Chondrocyte (in vitro differentiated cells): ENCODE results near the gene RFX8. TPM values are rescaled to one million over a fixed set of nuclear protein-coding genes. Genes with fewer than 3 reads are reported as not detected.

ENCODE experiments used
- DNase-seq: peaks from one replicate; pipeline ENCODE4 v3.0.0; 2021; ENCODE audit warnings: mixed read lengths, low spot score
- H3K27ac Mint-ChIP-seq: one replicate; pipeline ENCODE4 v1.8.0; 2021; ENCODE audit warnings: mild to moderate bottlenecking, moderate library complexity, mixed read lengths; ENCODE audit not compliant: unreplicated experiment
- H3K27me3 Mint-ChIP-seq: 2 replicates; pipeline ENCODE4 v1.8.0; 2021; ENCODE audit warnings: low read depth, mixed read lengths
- H3K36me3 Mint-ChIP-seq: 2 replicates; pipeline ENCODE4 v1.8.0; 2021; ENCODE audit warnings: low read depth, mixed read lengths
- H3K4me1 Mint-ChIP-seq: 2 replicates; pipeline ENCODE4 v1.8.0; 2021; ENCODE audit warnings: low read depth, mild to moderate bottlenecking, mixed read lengths
- H3K4me3 Mint-ChIP-seq: one replicate; pipeline ENCODE4 v1.8.0; 2021; ENCODE audit warnings: mild to moderate bottlenecking, moderate library complexity, mixed read lengths; ENCODE audit not compliant: unreplicated experiment
- H3K9me3 Mint-ChIP-seq: 2 replicates; pipeline ENCODE4 v1.8.0; 2021; ENCODE audit warnings: low read depth, mixed read lengths
- CTCF ChIP-seq: fragments of 200-600 bp; sonication (generic); IDR thresholded peaks from 2 replicates; pipeline ENCODE4 v1.5.0; 2021; ENCODE audit warnings: antibody characterized with exemption, mild to moderate bottlenecking, moderate library complexity
- total RNA-seq: library from RNA; stranded (reverse); gene quantifications from 3 replicates; pipeline ENCODE4 v1.2.1, GENCODE V29; 2021

The RFX8 gene
- total RNA-seq, 1 donor from 2014 or later: not detected

GRCh38 chr2:101405351-101405899, 69.5 kb downstream of the RFX8 start:
- DNase-seq: no peak
- H3K4me1 Mint-ChIP-seq: no peaks in the 10 kb centered on the region
- H3K36me3 Mint-ChIP-seq: no peaks in the 10 kb centered on the region
- H3K4me3 Mint-ChIP-seq: no peak overlapping the region
- no peak overlapping the region for H3K27ac Mint-ChIP-seq
- H3K27me3 Mint-ChIP-seq: peaks cover 18% of the 10 kb centered on the region
- no peaks in the 10 kb centered on the region for H3K9me3 Mint-ChIP-seq
- TF ChIP-seq CTCF: no peak

GRCh38 chr2:101403745-101404144, 71.2 kb downstream of the RFX8 start:
- no peak overlapping the region for H3K27ac Mint-ChIP-seq
- H3K36me3 Mint-ChIP-seq: no peaks in the 10 kb centered on the region
- no peaks in the 10 kb centered on the region for H3K4me1 Mint-ChIP-seq
- H3K4me3 Mint-ChIP-seq: no peak overlapping the region
- no peak for TF ChIP-seq CTCF
- no peak for DNase-seq
- no peaks in the 10 kb centered on the region for H3K9me3 Mint-ChIP-seq
- H3K27me3 Mint-ChIP-seq: peaks cover 12% of the 10 kb centered on the region

- H3K4me3 Mint-ChIP-seq: no peak overlapping the region
- peaks cover 12% of the 10 kb centered on the region for H3K27me3 Mint-ChIP-seq
- H3K27ac Mint-ChIP-seq: no peak overlapping the region
- no peaks in the 10 kb centered on the region for H3K36me3 Mint-ChIP-seq
- no peaks in the 10 kb centered on the region for H3K9me3 Mint-ChIP-seq
- TF ChIP-seq CTCF: no peak
- H3K4me1 Mint-ChIP-seq: no peaks in the 10 kb centered on the region
- DNase-seq: no peak
These were observed 72.3 kb downstream of the RFX8 start for GRCh38 chr2:101402630-101403029.

- H3K9me3 Mint-ChIP-seq: no peaks in the 10 kb centered on the region
- H3K36me3 Mint-ChIP-seq: no peaks in the 10 kb centered on the region
- no peaks in the 10 kb centered on the region for H3K4me1 Mint-ChIP-seq
- no peak overlapping the region for H3K4me3 Mint-ChIP-seq
- TF ChIP-seq CTCF: peak; percentile 50
- H3K27ac Mint-ChIP-seq: no peak overlapping the region
- peaks cover 9% of the 10 kb centered on the region for H3K27me3 Mint-ChIP-seq
- no peak for DNase-seq
These were observed 73.0 kb downstream of the RFX8 start for GRCh38 chr2:101401906-101402305.

GRCh38 chr2:101401326-101401665, 73.6 kb downstream of the RFX8 start:
- Mint-ChIP-seq H3K36me3 (no peaks in the 10 kb centered on the region), H3K4me1 (peaks cover 2% of the 10 kb centered on the region), H3K4me3 (no peak overlapping the region), H3K27me3 (peaks cover 9% of the 10 kb centered on the region), H3K27ac (no peak overlapping the region), H3K9me3 (no peaks in the 10 kb centered on the region)
- DNase-seq: no peak
- no peak for TF ChIP-seq CTCF
